GM13976 (cell line): ENCODE data around the gene SRSF4.

Experiments used
- DNase-seq: peaks from one replicate; pipeline ENCODE4 v3.0.0; 2012; ENCODE audit warnings: low spot score
- in situ Hi-C: fragments of 300-500 bp; cut with MboI; formaldehyde crosslinking; loops from one replicate; pipeline ENCODE4 v1.12.0; 2022; ENCODE audit warnings: low sequenced_read_pairs, mixed read lengths, inconsistent platforms; ENCODE audit not compliant: unreplicated experiment
- TF ChIP-seq, protein P1 (sequence below): IDR thresholded peaks from 2 replicates; pipeline ENCODE4 v1.5.1; 2012; ENCODE audit warnings: borderline replicate concordance, mild to moderate bottlenecking; ENCODE audit not compliant: insufficient read depth; ENCODE audit errors: extremely low read depth, missing control alignments, control extremely low read depth

Gene SRSF4

DNA sequence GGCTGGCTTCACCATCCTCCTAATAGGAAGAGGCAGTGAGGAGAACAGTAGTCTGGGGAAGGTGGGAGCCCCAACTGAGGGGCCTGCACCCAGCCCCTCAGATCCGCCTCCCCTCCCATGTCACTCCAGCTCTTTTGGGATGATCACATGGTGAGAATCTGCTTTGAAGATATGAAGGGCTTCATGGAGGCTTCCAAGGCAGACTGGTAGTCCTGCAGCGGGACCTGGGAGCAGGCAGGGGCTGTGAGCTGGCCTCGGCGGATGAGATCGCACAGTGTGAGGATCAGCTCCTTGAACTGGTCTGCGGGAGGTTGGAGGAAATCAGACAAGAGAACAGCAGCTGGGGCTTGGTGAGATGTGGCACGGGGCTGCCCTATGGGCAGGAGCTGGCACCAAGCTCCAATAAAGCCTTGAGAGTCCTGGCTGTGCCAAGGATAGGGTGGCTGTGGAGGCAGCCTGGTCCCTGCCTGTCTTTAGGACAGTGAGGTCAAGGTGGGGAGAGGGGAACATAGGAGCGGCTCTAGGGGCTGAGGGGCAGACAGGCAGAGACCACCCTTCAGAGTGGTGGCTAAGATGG lies 12.3 kb upstream of the SRSF4 start:
- DNase-seq, result no peak
- TF ChIP-seq, protein P1, sequence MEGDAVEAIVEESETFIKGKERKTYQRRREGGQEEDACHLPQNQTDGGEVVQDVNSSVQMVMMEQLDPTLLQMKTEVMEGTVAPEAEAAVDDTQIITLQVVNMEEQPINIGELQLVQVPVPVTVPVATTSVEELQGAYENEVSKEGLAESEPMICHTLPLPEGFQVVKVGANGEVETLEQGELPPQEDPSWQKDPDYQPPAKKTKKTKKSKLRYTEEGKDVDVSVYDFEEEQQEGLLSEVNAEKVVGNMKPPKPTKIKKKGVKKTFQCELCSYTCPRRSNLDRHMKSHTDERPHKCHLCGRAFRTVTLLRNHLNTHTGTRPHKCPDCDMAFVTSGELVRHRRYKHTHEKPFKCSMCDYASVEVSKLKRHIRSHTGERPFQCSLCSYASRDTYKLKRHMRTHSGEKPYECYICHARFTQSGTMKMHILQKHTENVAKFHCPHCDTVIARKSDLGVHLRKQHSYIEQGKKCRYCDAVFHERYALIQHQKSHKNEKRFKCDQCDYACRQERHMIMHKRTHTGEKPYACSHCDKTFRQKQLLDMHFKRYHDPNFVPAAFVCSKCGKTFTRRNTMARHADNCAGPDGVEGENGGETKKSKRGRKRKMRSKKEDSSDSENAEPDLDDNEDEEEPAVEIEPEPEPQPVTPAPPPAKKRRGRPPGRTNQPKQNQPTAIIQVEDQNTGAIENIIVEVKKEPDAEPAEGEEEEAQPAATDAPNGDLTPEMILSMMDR, result no peak
- in situ Hi-C loops, result loop anchor here (10.0 kb wide), 1 partner anchor 409 kb away; no protein-coding TSS in a partner anchor

DNA sequence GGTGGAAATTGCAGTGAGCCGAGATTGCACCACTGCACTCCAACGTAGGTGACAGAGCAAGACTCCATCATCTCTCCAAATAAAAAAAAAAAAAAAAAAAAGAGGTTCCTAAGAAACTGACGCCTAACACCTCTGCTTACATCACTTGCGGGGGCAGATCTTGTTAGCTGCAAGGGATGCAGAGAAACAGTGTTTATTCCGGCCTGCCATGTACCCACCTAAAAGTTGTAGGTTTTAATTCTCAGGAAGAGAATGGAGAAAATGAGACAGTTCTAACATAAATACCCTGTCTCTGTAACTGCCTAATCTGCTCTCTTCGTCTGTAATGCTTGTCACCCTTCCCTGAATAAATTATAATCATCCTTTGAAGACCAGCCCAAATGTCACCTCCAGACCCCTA lies 9.0 kb upstream of the SRSF4 start:
- in situ Hi-C loops, result loop anchor here (10.0 kb wide), 1 partner anchor 406 kb away; no protein-coding TSS in a partner anchor
- TF ChIP-seq, protein P1, result no peak
- no peak for DNase-seq

DNA sequence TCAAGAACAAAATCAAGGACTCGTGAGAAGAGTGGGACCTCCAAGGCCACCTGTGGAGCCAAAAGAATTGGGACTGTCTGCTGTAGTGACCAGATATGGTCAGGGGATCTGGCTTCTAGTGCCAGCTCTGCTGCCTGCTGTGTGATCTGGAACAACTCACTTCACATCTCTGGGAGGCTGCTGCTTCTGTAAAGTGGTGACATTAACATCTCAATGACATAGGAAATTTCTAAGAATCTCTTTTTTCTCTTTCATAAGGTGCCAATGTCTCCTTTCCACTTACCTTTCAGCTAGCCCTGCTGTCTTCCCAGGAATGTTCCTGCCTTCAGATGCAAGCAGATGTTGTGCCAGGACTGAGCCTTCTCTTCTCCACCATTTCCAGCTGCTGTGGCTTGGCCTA lies 5.0 kb upstream of the SRSF4 start:
- DNase-seq, result no peak
- in situ Hi-C loops, result no loop called here
- TF ChIP-seq, protein P1, result no peak

GRCh38 chr1:29186252-29186651 lies 4.6 kb upstream of the SRSF4 start:
- no peak for DNase-seq
- in situ Hi-C loops, result no loop called here
- TF ChIP-seq, protein P1, result no peak

DNA sequence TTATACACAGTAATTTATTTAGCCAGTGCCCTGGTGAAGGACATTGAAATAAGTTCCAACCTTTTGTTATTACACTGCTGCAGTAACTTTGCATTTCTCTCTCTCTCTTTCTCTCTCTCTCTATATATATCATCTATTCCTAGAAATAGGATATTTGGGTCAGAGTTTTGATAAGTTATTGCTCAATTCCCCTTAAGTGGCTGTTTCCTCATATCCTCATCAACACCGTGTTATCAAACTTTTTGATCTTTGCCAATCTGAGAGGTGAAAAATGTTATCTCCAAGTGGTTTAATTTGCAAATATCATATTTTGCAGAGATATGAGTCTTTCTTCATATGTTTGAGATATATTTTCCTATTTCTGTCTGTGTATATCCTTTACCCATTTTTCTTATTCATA lies 1.6 kb upstream of the SRSF4 start:
- in situ Hi-C loops, result no loop called here
- DNase-seq, result no peak
- TF ChIP-seq, protein P1, result no peak

DNA sequence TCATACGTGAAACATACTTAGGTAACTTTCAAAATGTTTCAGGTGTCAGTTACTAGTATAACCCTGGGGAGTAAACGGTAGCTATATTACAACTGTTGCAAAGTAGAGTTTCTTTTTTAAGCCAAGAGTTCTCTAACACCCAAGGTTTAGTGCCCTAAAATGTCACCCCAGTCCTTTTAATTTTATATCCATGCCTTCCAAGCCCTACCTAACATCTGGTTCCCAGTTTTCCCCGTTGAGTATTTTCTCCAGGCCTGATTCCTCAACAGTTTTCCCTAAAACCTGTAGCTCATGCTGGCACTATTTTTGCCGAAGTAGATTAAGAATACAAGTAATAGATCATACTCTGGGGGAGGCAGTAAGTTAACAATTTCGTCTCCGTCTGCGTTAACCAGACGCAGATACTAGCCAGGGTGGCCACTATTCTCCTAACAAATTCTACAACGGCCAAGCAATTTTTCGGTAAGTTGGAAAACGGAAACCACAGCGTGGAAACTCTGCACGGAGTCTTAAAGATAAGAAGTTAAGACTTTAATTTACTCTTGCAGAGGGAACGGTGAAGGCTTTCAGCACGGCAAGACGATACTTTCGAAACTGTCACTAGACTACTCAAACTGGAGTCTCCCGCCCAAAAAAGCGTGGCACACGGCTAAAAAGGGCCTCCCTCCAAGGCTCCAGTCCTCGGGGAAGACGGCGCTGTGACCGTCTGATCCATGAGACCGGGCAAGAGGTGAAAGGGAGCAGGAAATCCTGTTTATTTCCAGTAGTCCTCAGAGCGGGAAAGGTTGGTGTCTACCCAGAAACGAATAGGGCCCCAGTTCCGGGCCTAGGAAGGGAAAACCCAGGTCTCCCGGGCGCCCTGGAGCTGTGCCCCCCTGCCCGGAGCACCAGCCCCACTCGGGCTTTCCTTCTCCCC lies 945 bp downstream of the SRSF4 start:
- TF ChIP-seq, protein P1, result no peak
- DNase-seq, result no peak
- in situ Hi-C loops, result no loop called here
